ENCODE results near the gene PDPN. TPM values are rescaled to one million over a fixed set of nuclear protein-coding genes. Genes with fewer than 3 reads are reported as not detected.

PDPN gene
- total and polyA plus RNA-seq, 2 of the 4 experiments (the other 2 are of a cell fraction) = 0.31 TPM; not detected in 1

GRCh38 chr1:13549021-13549420 lies 34.6 kb upstream of the PDPN start:
- in situ Hi-C loops (cut with MboI; ENCODE audit: low sequenced_read_pairs) = no loop called here
- CTCF ChIA-PET = no interaction called here
- whole genome bisulfite sequencing, 2 experiments (ENCODE audit: extremely low coverage in 2 of 2, insufficient read length in 1 of 2) = no CpG with 5 or more reads among the region's 6 CpGs

More at GRCh38 chr1:13549021-13549420, 34.6 kb upstream of the PDPN start:
- H3K14ac ChIP-seq (replicated peaks; ENCODE audit: low read depth, low read length) = no peak overlapping the region
- H4K91ac ChIP-seq (ENCODE audit: insufficient read depth, low read depth, low read length) = no peak overlapping the region
- dilution Hi-C loops (cut with HindIII; ENCODE audit: low sequenced_read_pairs, unreplicated experiment) = no loop called here
- H2BK120ac ChIP-seq (ENCODE audit: low read depth, low read length) = no peak overlapping the region
- BruUV-seq (replicated peaks) = no TSS peak
- POLR2A ChIA-PET (ENCODE audit: unreplicated experiment) = no interaction called here
- H2BK20ac ChIP-seq (ENCODE audit: low read depth, low read length) = no peak overlapping the region
- H3K9me3 ChIP-seq (ENCODE audit: control insufficient read depth, insufficient read depth, low read length) = peaks cover 17% of the 10 kb centered on the region
- H2AK9ac ChIP-seq (replicated peaks; ENCODE audit: low read depth, low read length, poor library complexity) = no peak overlapping the region
- H2BK15ac ChIP-seq (ENCODE audit: low read depth, low read length) = no peak overlapping the region
- H3K4me1 ChIP-seq (ENCODE audit: control insufficient read depth, insufficient read depth, low read length) = no peaks in the 10 kb centered on the region
- no peak overlapping the region for H2AK5ac ChIP-seq (ENCODE audit: low read depth, low read length)
- no peak overlapping the region for H3K4ac ChIP-seq (ENCODE audit: low read depth, low read length)
- TF ChIP-seq RAD21 (IDR thresholded peaks at IDR 0.05; ENCODE audit: low read length) (no peak), USF2 (IDR thresholded peaks at IDR 0.05; ENCODE audit: low read depth, low read length) (no peak), NFE2L2 (IDR thresholded peaks at IDR 0.05; ENCODE audit: low read depth, low read length) (no peak), MXI1 (IDR thresholded peaks at IDR 0.05; ENCODE audit: borderline replicate concordance, low read depth, low read length) (no peak), FOS (IDR thresholded peaks at IDR 0.05; ENCODE audit: low read depth, low read length) (no peak)
- H4K20me1 ChIP-seq (ENCODE audit: insufficient read depth, low read length) = no peaks in the 10 kb centered on the region
- no peak overlapping the region for H3K4me2 ChIP-seq (ENCODE audit: low read depth, low read length)
- no peak for DNase-seq
- H3K36me3 ChIP-seq (ENCODE audit: control insufficient read depth, insufficient read depth, low read length) = no peaks in the 10 kb centered on the region
- H3K79me1 ChIP-seq (ENCODE audit: low read depth in 1 of 2, low read length in 2 of 2) = no peaks in the 10 kb centered on the region
- no peak overlapping the region for H3K18ac ChIP-seq (ENCODE audit: low read depth, low read length)
- H3K9ac ChIP-seq (ENCODE audit: low read depth, low read length) = no peak overlapping the region
- no peak for ATAC-seq (ENCODE audit: low read depth)
- H2BK5ac ChIP-seq (ENCODE audit: low read depth, low read length, poor library complexity, severe bottlenecking) = no peak overlapping the region
- intact Hi-C loops (cut with micrococcal nuclease) = no loop called here
- H3K27ac ChIP-seq (ENCODE audit: insufficient read depth, low read length) = no peak overlapping the region
- H3K56ac ChIP-seq (ENCODE audit: extremely low read depth, insufficient read depth, low read length) = no peak overlapping the region
- no peaks in the 10 kb centered on the region for H3K27me3 ChIP-seq (ENCODE audit: control insufficient read depth, insufficient read depth, low read length)
- H3K23ac ChIP-seq (ENCODE audit: low read depth, low read length) = no peak overlapping the region
- no peak overlapping the region for H4K8ac ChIP-seq (ENCODE audit: low read depth in 2 of 2, low read length in 2 of 2)
- H3K9me1 ChIP-seq (ENCODE audit: insufficient read depth, low read length) = no peaks in the 10 kb centered on the region
- no peak overlapping the region for H3K4me3 ChIP-seq (ENCODE audit: insufficient read depth, low read depth, low read length)
- no peak overlapping the region for H2AFZ ChIP-seq (replicated peaks; ENCODE audit: low read length, poor library complexity)
- H4K5ac ChIP-seq (ENCODE audit: low read depth, low read length) = no peak overlapping the region

All from IMR-90 (cell line).